ENCODE results near the gene MYLK.
"Not testable (repeated sequence)": the region's sequence is repeated elsewhere in the genome, so short reads cannot be mapped to it uniquely, and the experiment has no call there.

The MYLK gene

GRCh38 chr3:123627673-123628670 is 256.2 kb downstream of the MYLK start:
- no peak for DNase-seq (ENCODE audit: low read depth, low spot score)

- DNase-seq (ENCODE audit: low read depth, low spot score): no peak
Measured at GRCh38 chr3:123626881-123627280, 257.3 kb downstream of the MYLK start.

GRCh38 chr3:123624302-123624701 is 259.8 kb downstream of the MYLK start:
- no peak for DNase-seq (ENCODE audit: low read depth, low spot score)

- no peak for DNase-seq (ENCODE audit: low read depth, low spot score)
Measured at GRCh38 chr3:123623346-123623880, 260.7 kb downstream of the MYLK start.

- DNase-seq (ENCODE audit: low read depth, low spot score): no peak
Measured at GRCh38 chr3:123622766-123623165, 261.4 kb downstream of the MYLK start.

GRCh38 chr3:123621850-123622189 is 262.3 kb downstream of the MYLK start:
- peak; percentile 42 for DNase-seq (ENCODE audit: low read depth, low spot score)

- DNase-seq (ENCODE audit: low read depth, low spot score): no peak
Measured at GRCh38 chr3:123621186-123621849, 262.8 kb downstream of the MYLK start.

- DNase-seq (ENCODE audit: low read depth, low spot score): no peak
Measured at GRCh38 chr3:123620343-123620742, 263.8 kb downstream of the MYLK start.

GRCh38 chr3:123618768-123619484 is 265.2 kb downstream of the MYLK start:
- no peak for DNase-seq (ENCODE audit: low read depth, low spot score)

GRCh38 chr3:123618076-123618708 is 265.9 kb downstream of the MYLK start:
- DNase-seq (ENCODE audit: low read depth, low spot score): no peak

- no peak for DNase-seq (ENCODE audit: low read depth, low spot score)
Measured at GRCh38 chr3:123616593-123616992, 267.5 kb downstream of the MYLK start.

GRCh38 chr3:123613543-123613942 is 270.6 kb downstream of the MYLK start:
- DNase-seq (ENCODE audit: low read depth, low spot score): no peak

- not testable (repeated sequence) for DNase-seq (ENCODE audit: low read depth, low spot score)
Measured at GRCh38 chr3:123611674-123612073, 272.5 kb downstream of the MYLK start.

- no peak for DNase-seq (ENCODE audit: low read depth, low spot score)
Measured at GRCh38 chr3:123611082-123611481, 273.1 kb downstream of the MYLK start.

- no peak for DNase-seq (ENCODE audit: low read depth, low spot score)
Measured at GRCh38 chr3:123610331-123610730, 273.8 kb downstream of the MYLK start.

- no peak for DNase-seq (ENCODE audit: low read depth, low spot score)
Measured at GRCh38 chr3:123609063-123609462, 275.1 kb downstream of the MYLK start.

GRCh38 chr3:123608263-123608937 is 275.7 kb downstream of the MYLK start:
- DNase-seq (ENCODE audit: low read depth, low spot score): no peak

- DNase-seq (ENCODE audit: low read depth, low spot score): no peak
Measured at GRCh38 chr3:123606527-123606926, 277.6 kb downstream of the MYLK start.

- peak; percentile 65 for DNase-seq (ENCODE audit: low read depth, low spot score)
Measured at GRCh38 chr3:123605789-123606234, 278.3 kb downstream of the MYLK start.

- DNase-seq (ENCODE audit: low read depth, low spot score): not testable (repeated sequence)
Measured at GRCh38 chr3:123603153-123603552, 281.0 kb downstream of the MYLK start.

- DNase-seq (ENCODE audit: low read depth, low spot score): no peak
Measured at GRCh38 chr3:123602325-123602724, 281.8 kb downstream of the MYLK start.
